GM23338 (cell line): Measurements from ENCODE around the gene ATG4A. TPM values are rescaled to one million over a fixed set of nuclear protein-coding genes. Genes with fewer than 3 reads are reported as not detected.

Experiments
- ATAC-seq: fragments of 200-7000 bp; cut with Tn5 transposase; 3 replicates; pipeline ENCODE4 v1.9.1; 2020
- DNase-seq: peaks from one replicate; pipeline ENCODE4 v3.0.0-alpha.2; 2015; ENCODE audit warnings: low spot score
- H2AFZ ChIP-seq: fragments of 200-600 bp; sonication (generic); 2 replicates; pipeline ENCODE4 v1.8.0; 2016; ENCODE audit warnings: antibody characterized with exemption, mild to moderate bottlenecking, moderate library complexity
- H3F3A ChIP-seq: fragments of 200-600 bp; sonication (generic); replicated peaks from 2 replicates; pipeline ENCODE4 v1.8.0; 2017; ENCODE audit warnings: antibody characterized with exemption, mixed run types, low read depth
- H3K27ac ChIP-seq: fragments of 200-600 bp; sonication (generic); 2 replicates; pipeline ENCODE4 v1.6.1; 2016; ENCODE audit warnings: low read depth
- H3K27me3 ChIP-seq: fragments of 200-600 bp; sonication (generic); 2 replicates; pipeline ENCODE4 v1.8.0; 2016; ENCODE audit warnings: mild to moderate bottlenecking, mixed run types, moderate library complexity; ENCODE audit not compliant: insufficient read depth
- H3K36me3 ChIP-seq: fragments of 200-600 bp; sonication (generic); 2 replicates; pipeline ENCODE4 v1.8.0; 2016; ENCODE audit warnings: mild to moderate bottlenecking; ENCODE audit not compliant: insufficient read depth
- H3K4me1 ChIP-seq: fragments of 200-600 bp; sonication (generic); 2 replicates; pipeline ENCODE4 v1.8.0; 2016; ENCODE audit warnings: mild to moderate bottlenecking, moderate library complexity; ENCODE audit not compliant: insufficient read depth
- H3K4me2 ChIP-seq: fragments of 200-600 bp; sonication (generic); 2 replicates; pipeline ENCODE4 v1.7.1; 2017; ENCODE audit warnings: mixed run types
- H3K4me3 ChIP-seq: fragments of 200-600 bp; sonication (generic); 2 replicates; pipeline ENCODE4 v1.6.1; 2016; ENCODE audit warnings: mixed run types
- H3K79me2 ChIP-seq: fragments of 200-600 bp; sonication (generic); replicated peaks from 2 replicates; pipeline ENCODE4 v1.8.0; 2017; ENCODE audit warnings: mild to moderate bottlenecking; ENCODE audit not compliant: insufficient read depth
- H3K9me2 ChIP-seq: fragments of 200-600 bp; sonication (generic); 2 replicates; pipeline ENCODE4 v1.8.0; 2017; ENCODE audit not compliant: insufficient read depth
- H4K20me1 ChIP-seq: fragments of 200-600 bp; sonication (generic); replicated peaks from 2 replicates; pipeline ENCODE4 v1.8.0; 2017; ENCODE audit warnings: mild to moderate bottlenecking; ENCODE audit not compliant: insufficient read depth
- H3K27ac Mint-ChIP-seq: 2 replicates; pipeline ENCODE4 v1.8.0; 2020; ENCODE audit warnings: inconsistent platforms, mild to moderate bottlenecking, moderate library complexity, mixed read lengths
- H3K27me3 Mint-ChIP-seq: 3 replicates; pipeline ENCODE4 v1.8.0; 2022; ENCODE audit warnings: low read depth, mild to moderate bottlenecking, moderate library complexity, mixed read lengths, inconsistent platforms; ENCODE audit not compliant: insufficient read depth, poor library complexity
- H3K36me3 Mint-ChIP-seq: 3 replicates; pipeline ENCODE4 v1.8.0; 2021; ENCODE audit warnings: low read depth, mild to moderate bottlenecking, inconsistent platforms, moderate library complexity, mixed read lengths
- H3K4me1 Mint-ChIP-seq: 3 replicates; pipeline ENCODE4 v1.8.0; 2020; ENCODE audit warnings: mild to moderate bottlenecking, inconsistent platforms, mixed read lengths
- H3K4me3 Mint-ChIP-seq: 3 replicates; pipeline ENCODE4 v1.8.0; 2021; ENCODE audit warnings: moderate library complexity, mild to moderate bottlenecking, inconsistent platforms, mixed read lengths
- H3K9me3 Mint-ChIP-seq: 3 replicates; pipeline ENCODE4 v1.8.0; 2020; ENCODE audit warnings: moderate library complexity, mild to moderate bottlenecking, inconsistent platforms, mixed read lengths
- EZH2 ChIP-seq: fragments of 200-600 bp; sonication (generic); IDR thresholded peaks from one replicate; pipeline ENCODE4 v1.8.0; 2017; ENCODE audit warnings: antibody characterized with exemption, mild to moderate bottlenecking, low read depth; ENCODE audit not compliant: unreplicated experiment
- JUNB ChIP-seq: IDR thresholded peaks from one replicate; pipeline ENCODE4 v1.6.1; 2016; ENCODE audit warnings: antibody characterized with exemption; ENCODE audit not compliant: unreplicated experiment
- NANOG ChIP-seq: IDR thresholded peaks from 2 replicates; pipeline ENCODE4 v1.6.1; 2016; ENCODE audit warnings: antibody characterized with exemption, borderline replicate concordance
- POLR2AphosphoS5 ChIP-seq: IDR thresholded peaks from 2 replicates; pipeline ENCODE4 v1.6.1; 2016; ENCODE audit warnings: antibody characterized with exemption, low read depth
- REST ChIP-seq: IDR thresholded peaks from one replicate; pipeline ENCODE4 v1.6.1; 2018; ENCODE audit warnings: antibody characterized with exemption; ENCODE audit not compliant: unreplicated experiment
- ZNF462 ChIP-seq: fragments of 250-450 bp; sonication (Bioruptor Pico); IDR thresholded peaks from 2 replicates; pipeline ENCODE4 v1.5.0; 2020; ENCODE audit warnings: mild to moderate bottlenecking, moderate library complexity
- polyA plus RNA-seq: library from polyadenylated mRNA; unstranded; fragments of >200 nt; fragmentation: Nextera tagmentation; extraction: Ambion mirVana; gene quantifications from 2 replicates; pipeline ENCODE4 v1.2.1, GENCODE V29; 2016
- total RNA-seq: library from RNA; depleted of rRNA; stranded (reverse); fragments of >200 nt; shearing (Covaris generic); gene quantifications from 2 replicates; pipeline ENCODE4 v1.2.3, GENCODE V29; 2014
- TF ChIP-seq, protein P1 (sequence below): IDR thresholded peaks from 2 replicates; pipeline ENCODE4 v1.6.1; 2016; ENCODE audit warnings: antibody characterized with exemption
- TF ChIP-seq, protein P2 (sequence below), 2 experiments: fragments of 200-600 bp in 1 of 2; sonication (generic) in 1 of 2; conservative IDR thresholded peaks; 2 replicates each; pipeline versions ENCODE4 v1.5.1 to v1.6.1; 2016 to 2017; ENCODE audit warnings: antibody characterized with exemption in 2 of 2, low read depth in 2 of 2, mild to moderate bottlenecking in 2 of 2, moderate library complexity in 1 of 2

ATG4A gene
- total and polyA plus RNA-seq, 2 experiments from 2014 or later: 2.1 to 2.8 TPM

DNA sequence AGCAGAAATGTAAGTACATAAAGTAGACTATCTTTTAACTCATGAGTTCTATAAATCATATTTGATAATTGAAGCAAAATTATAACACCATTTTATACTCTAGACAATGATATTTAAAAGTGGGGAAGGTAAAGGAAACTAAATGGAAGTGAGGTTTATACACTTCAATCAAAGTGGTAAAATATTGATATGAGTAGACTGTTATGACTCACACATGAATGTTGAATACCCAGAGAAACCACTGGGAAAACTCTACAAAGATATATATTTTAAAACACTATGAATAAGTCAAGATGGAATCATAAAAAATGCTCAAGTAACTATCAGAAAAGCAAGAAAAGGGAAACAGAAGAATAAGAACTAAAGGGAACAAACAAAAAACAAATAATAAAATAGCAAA is 38.4 kb upstream of the ATG4A start (continued):
- TF ChIP-seq ZNF462 (CRISPR knock-in tag): no peak

GRCh38 chrX:108055546-108055945 is 36.0 kb upstream of the ATG4A start:
- Mint-ChIP-seq H3K4me1 (no peaks in the 10 kb centered on the region), H3K4me3 (no peak overlapping the region), H3K36me3 (no peaks in the 10 kb centered on the region), H3K27ac (no peak overlapping the region), H3K9me3 (no peaks in the 10 kb centered on the region), H3K27me3 (peaks cover 1% of the 10 kb centered on the region)
- no peaks in the 10 kb centered on the region for H3K36me3 ChIP-seq
- no peaks in the 10 kb centered on the region for H4K20me1 ChIP-seq
- H3K4me3 ChIP-seq: no peak overlapping the region
- H3F3A ChIP-seq: no peaks in the 10 kb centered on the region
- H3K4me1 ChIP-seq: no peaks in the 10 kb centered on the region
- H3K27me3 ChIP-seq: no peaks in the 10 kb centered on the region
- DNase-seq: no peak
- H3K4me2 ChIP-seq: no peak overlapping the region
- H3K79me2 ChIP-seq: no peaks in the 10 kb centered on the region
- H3K9me2 ChIP-seq: no peaks in the 10 kb centered on the region
- no peak overlapping the region for H2AFZ ChIP-seq
- no peak overlapping the region for H3K27ac ChIP-seq
- no peak for ATAC-seq
- no peak for TF ChIP-seq EZH2
- TF ChIP-seq, protein P1, sequence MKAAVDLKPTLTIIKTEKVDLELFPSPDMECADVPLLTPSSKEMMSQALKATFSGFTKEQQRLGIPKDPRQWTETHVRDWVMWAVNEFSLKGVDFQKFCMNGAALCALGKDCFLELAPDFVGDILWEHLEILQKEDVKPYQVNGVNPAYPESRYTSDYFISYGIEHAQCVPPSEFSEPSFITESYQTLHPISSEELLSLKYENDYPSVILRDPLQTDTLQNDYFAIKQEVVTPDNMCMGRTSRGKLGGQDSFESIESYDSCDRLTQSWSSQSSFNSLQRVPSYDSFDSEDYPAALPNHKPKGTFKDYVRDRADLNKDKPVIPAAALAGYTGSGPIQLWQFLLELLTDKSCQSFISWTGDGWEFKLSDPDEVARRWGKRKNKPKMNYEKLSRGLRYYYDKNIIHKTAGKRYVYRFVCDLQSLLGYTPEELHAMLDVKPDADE: no peak
- no peak for TF ChIP-seq NANOG
- TF ChIP-seq, protein P2, sequence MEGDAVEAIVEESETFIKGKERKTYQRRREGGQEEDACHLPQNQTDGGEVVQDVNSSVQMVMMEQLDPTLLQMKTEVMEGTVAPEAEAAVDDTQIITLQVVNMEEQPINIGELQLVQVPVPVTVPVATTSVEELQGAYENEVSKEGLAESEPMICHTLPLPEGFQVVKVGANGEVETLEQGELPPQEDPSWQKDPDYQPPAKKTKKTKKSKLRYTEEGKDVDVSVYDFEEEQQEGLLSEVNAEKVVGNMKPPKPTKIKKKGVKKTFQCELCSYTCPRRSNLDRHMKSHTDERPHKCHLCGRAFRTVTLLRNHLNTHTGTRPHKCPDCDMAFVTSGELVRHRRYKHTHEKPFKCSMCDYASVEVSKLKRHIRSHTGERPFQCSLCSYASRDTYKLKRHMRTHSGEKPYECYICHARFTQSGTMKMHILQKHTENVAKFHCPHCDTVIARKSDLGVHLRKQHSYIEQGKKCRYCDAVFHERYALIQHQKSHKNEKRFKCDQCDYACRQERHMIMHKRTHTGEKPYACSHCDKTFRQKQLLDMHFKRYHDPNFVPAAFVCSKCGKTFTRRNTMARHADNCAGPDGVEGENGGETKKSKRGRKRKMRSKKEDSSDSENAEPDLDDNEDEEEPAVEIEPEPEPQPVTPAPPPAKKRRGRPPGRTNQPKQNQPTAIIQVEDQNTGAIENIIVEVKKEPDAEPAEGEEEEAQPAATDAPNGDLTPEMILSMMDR (conservative IDR thresholded peaks at IDR 0.05; ENCODE audit: low read depth in 2 of 2): no peak
- TF ChIP-seq JUNB: no peak
- no peak for TF ChIP-seq REST
- no peak for TF ChIP-seq POLR2AphosphoS5
